Activated CD4-positive, alpha-beta T cell treated with anti-CD3 and anti-CD28 coated beads for 4 hours (primary cell): Measurements from ENCODE around the gene GABPB2.

Experiments used
- DNase-seq, 2 donors: peaks; one replicate each; pipeline ENCODE4 v3.0.0-alpha.2; 2020

Gene GABPB2

DNA sequence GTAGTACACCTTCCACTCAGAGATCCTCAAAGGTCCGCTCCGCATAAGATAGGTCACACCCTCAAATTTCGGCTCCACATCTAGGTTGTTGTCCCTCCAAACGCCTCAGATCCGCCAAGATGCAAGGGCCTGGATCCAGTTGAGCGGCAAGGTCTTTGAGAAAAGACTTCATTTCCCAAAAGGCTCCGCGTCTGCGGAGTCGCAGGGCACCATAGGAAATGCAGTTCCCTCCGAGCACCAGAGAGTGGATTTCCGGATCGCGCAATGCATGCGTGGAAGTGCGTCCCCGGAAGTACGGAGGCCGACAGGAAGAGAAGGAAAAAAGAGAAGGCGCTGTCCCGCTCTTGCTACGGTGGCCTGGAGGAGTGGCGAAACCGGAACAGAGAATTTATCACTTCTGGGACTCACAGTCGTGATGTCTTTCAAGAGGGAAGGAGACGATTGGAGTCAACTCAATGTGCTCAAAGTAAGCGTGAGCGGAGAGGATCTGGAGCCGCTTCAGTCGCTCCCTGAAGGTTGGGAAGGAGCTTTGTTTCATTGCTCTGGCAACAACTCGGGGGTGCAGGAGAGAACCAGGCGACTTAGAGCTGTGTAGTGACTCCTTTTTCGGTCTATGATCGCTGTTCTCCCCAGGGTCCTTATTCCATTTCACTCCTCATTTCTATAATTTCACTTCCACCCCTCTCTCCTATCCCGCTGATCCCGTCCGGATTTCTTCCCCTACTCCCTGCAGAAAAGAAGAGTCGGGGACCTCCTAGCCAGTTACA is 95.4 kb downstream of the GABPB2 start, which contains the start of the genes LYSMD1 and SCNM1:
TSS of gene LYSMD1 (minus strand) at position 165 of the 767 bp plus-strand sequence. CDS start 644 bp downstream, outside the sequence.
TSS of gene SCNM1 (plus strand) at position 407 of the 767 bp plus-strand sequence. CDS start at position 416, 9 bp downstream.
- DNase-seq, result peak; percentile 94

GRCh38 chr1:151166505-151166956 is 96.0 kb downstream of the GABPB2 start:
- no peak for DNase-seq

GRCh38 chr1:151167116-151167515 is 96.6 kb downstream of the GABPB2 start:
- no peak for DNase-seq

DNA sequence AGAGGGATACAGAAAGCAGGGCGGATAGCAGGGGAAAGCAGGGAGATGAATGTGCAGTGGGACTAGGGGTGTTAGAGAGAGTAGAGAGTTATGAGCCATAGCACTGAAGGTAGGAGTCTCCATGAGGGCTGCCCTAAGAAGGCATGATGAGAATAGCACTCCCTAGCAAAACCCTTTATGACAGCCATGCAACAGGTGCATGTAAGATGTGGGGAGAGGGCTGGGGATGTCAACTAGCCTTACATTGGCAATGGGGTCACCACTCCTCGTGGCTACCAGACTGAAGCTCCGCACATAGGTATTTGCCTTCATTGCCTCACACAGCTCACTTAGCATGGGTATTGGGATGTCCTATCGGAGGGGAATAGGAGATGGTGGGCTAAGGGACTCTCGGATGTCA is 100.6 kb downstream of the GABPB2 start:
- no peak for DNase-seq
